HepG2 (cell line): ENCODE data around the gene KRTAP10-10. TPM values are rescaled to one million over a fixed set of nuclear protein-coding genes. Genes with fewer than 3 reads are reported as not detected.

Experiments used
- ARNT2 ChIP-seq: sonication (generic); formaldehyde crosslinking; IDR thresholded peaks from 2 replicates; pipeline ENCODE4 v1.8.0; 2022; ENCODE audit warnings: mild to moderate bottlenecking, low read depth, missing genetic modification reagents, moderate library complexity
- ERF ChIP-seq: IDR thresholded peaks from 2 replicates; pipeline ENCODE4 v1.6.1; 2018; ENCODE audit warnings: missing biosample characterization, missing genetic modification reagents
- ETV5 ChIP-seq: IDR thresholded peaks from 2 replicates; pipeline ENCODE4 v1.6.1; 2018; ENCODE audit warnings: missing biosample characterization, missing genetic modification reagents, inconsistent platforms, borderline replicate concordance
- GTF2F1 ChIP-seq: fragments of 150-350 bp; IDR thresholded peaks from 2 replicates; pipeline ENCODE4 v1.6.1; 2014; ENCODE audit warnings: low read length
- HOXA3 ChIP-seq: sonication (generic); formaldehyde crosslinking; IDR thresholded peaks from 2 replicates; pipeline ENCODE4 v1.5.0; 2020; ENCODE audit warnings: missing genetic modification reagents
- KDM1A ChIP-seq: IDR thresholded peaks from 2 replicates; pipeline ENCODE4 v1.6.1; 2016; ENCODE audit warnings: missing compliant biosample characterization
- KMT2A ChIP-seq: sonication (generic); formaldehyde crosslinking; IDR thresholded peaks from 2 replicates; pipeline ENCODE4 v1.4.0; 2020; ENCODE audit warnings: missing genetic modification reagents
- NPAS2 ChIP-seq: sonication (generic); formaldehyde crosslinking; IDR thresholded peaks from 2 replicates; pipeline ENCODE4 v1.8.0; 2022; ENCODE audit warnings: mild to moderate bottlenecking, missing genetic modification reagents, borderline replicate concordance
- RFXANK ChIP-seq: IDR thresholded peaks from 2 replicates; pipeline ENCODE4 v1.6.1; 2016
- SMAD1 ChIP-seq: sonication (generic); formaldehyde crosslinking; IDR thresholded peaks from 2 replicates; pipeline ENCODE4 v1.4.0; 2020; ENCODE audit warnings: missing genetic modification reagents, low read depth, mild to moderate bottlenecking, borderline replicate concordance
- SP140L ChIP-seq: sonication (generic); formaldehyde crosslinking; IDR thresholded peaks from 2 replicates; pipeline ENCODE4 v1.4.0; 2020; ENCODE audit warnings: missing genetic modification reagents, borderline replicate concordance
- ZBTB20 ChIP-seq: sonication (generic); formaldehyde crosslinking; IDR thresholded peaks from 2 replicates; pipeline ENCODE4 v1.8.1; 2023; ENCODE audit warnings: missing genetic modification reagents, low read depth, mild to moderate bottlenecking, borderline replicate concordance
- ZNF547 ChIP-seq: sonication (generic); formaldehyde crosslinking; IDR thresholded peaks from 2 replicates; pipeline ENCODE4 v1.5.1; 2020; ENCODE audit warnings: mild to moderate bottlenecking, missing genetic modification reagents
- ZNF788 ChIP-seq: sonication (generic); formaldehyde crosslinking; IDR thresholded peaks from 2 replicates; pipeline ENCODE4 v1.5.0; 2020; ENCODE audit warnings: mild to moderate bottlenecking, missing genetic modification reagents, borderline replicate concordance
- ZNF83 ChIP-seq: sonication (generic); formaldehyde crosslinking; IDR thresholded peaks from 2 replicates; pipeline ENCODE4 v1.4.0; 2020; ENCODE audit warnings: missing genetic modification reagents, mild to moderate bottlenecking, borderline replicate concordance
- ZNF891 ChIP-seq: sonication (generic); formaldehyde crosslinking; IDR thresholded peaks from 2 replicates; pipeline ENCODE4 v1.5.0; 2020; ENCODE audit warnings: mild to moderate bottlenecking, missing genetic modification reagents
- polyA plus RNA-seq, 8 experiments: library from polyadenylated mRNA; depleted of rRNA in 3 of 8; stranded (reverse) in 7 of 8; unstranded in 1 of 8; fragments of >200 nt; fragmentation: Illumina TruSeq in 4 of 8; extraction: Trizol in 4 of 8; gene quantifications; 2 replicates each; pipeline versions ENCODE4 v1.2.1 to v1.2.3, GENCODE V29; 2011 to 2016; ENCODE audit warnings: low read depth in 4 of 8, missing spikeins in 1 of 8, mixed read lengths in 1 of 8; ENCODE audit not compliant: insufficient read depth in 1 of 8
- total RNA-seq, 5 experiments: library from RNA; depleted of rRNA; stranded (reverse); fragments of >200 nt; fragmentation: Illumina TruSeq; extraction: Trizol; gene quantifications; 2 replicates each; pipeline ENCODE4 v1.2.3, GENCODE V29; 2016; ENCODE audit warnings: low read depth in 1 of 5
- TF ChIP-seq, protein P1 (sequence below): sonication (generic); formaldehyde crosslinking; IDR thresholded peaks from 2 replicates; pipeline ENCODE4 v1.4.0; 2020; ENCODE audit warnings: mild to moderate bottlenecking, missing genetic modification reagents, borderline replicate concordance
- TF ChIP-seq, protein P2 (sequence below): sonication (generic); formaldehyde crosslinking; IDR thresholded peaks from 2 replicates; pipeline ENCODE4 v1.4.0; 2020; ENCODE audit warnings: missing genetic modification reagents
- TF ChIP-seq, protein P3 (sequence below): sonication (generic); formaldehyde crosslinking; IDR thresholded peaks from 2 replicates; pipeline ENCODE4 v1.5.1; 2020; ENCODE audit warnings: missing genetic modification reagents, mild to moderate bottlenecking, borderline replicate concordance

KRTAP10-10 gene
- total and polyA plus RNA-seq, 2 of the 13 experiments (the other 11 are each of a cell fraction or from before 2014, with no cell fraction given) = not detected

DNA sequence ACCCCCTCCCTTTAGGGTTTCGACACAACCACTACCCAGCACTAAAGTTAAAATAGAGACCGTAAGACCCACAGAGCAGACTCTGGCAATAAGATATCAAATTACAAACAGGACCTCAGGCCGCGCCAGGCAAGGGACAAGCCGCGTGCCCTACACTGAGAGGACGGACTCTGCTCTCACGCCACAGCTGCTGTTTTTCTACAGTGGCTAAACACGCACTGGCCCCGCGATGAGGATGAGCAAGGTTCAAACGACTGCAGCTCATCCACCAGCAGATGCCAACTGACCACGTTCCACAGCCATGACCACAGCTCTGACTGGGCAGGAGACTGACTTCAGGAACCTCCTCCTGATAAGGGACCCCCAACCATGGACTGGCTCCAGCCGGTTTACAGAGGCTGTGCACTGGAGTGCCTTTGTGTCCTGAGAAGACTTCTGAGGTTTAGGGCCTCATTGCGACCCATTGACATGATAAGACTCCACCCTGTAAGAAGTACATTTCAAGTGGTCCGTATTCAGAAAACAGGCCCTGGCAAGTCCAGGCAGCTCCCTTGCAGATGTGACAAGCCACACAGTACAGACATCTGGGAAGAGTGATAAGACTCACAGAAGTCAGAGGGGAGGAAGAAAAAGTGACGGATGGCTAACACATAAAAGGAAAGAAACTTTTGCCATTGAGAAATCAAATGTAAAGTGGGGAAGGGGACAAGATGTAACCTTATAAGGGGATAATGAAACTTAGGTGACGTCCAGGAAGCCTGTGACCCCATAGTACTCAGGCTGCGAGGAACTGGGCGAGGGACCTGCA is 43.4 kb upstream of the KRTAP10-10 start (continued):
- TF ChIP-seq, protein P1, sequence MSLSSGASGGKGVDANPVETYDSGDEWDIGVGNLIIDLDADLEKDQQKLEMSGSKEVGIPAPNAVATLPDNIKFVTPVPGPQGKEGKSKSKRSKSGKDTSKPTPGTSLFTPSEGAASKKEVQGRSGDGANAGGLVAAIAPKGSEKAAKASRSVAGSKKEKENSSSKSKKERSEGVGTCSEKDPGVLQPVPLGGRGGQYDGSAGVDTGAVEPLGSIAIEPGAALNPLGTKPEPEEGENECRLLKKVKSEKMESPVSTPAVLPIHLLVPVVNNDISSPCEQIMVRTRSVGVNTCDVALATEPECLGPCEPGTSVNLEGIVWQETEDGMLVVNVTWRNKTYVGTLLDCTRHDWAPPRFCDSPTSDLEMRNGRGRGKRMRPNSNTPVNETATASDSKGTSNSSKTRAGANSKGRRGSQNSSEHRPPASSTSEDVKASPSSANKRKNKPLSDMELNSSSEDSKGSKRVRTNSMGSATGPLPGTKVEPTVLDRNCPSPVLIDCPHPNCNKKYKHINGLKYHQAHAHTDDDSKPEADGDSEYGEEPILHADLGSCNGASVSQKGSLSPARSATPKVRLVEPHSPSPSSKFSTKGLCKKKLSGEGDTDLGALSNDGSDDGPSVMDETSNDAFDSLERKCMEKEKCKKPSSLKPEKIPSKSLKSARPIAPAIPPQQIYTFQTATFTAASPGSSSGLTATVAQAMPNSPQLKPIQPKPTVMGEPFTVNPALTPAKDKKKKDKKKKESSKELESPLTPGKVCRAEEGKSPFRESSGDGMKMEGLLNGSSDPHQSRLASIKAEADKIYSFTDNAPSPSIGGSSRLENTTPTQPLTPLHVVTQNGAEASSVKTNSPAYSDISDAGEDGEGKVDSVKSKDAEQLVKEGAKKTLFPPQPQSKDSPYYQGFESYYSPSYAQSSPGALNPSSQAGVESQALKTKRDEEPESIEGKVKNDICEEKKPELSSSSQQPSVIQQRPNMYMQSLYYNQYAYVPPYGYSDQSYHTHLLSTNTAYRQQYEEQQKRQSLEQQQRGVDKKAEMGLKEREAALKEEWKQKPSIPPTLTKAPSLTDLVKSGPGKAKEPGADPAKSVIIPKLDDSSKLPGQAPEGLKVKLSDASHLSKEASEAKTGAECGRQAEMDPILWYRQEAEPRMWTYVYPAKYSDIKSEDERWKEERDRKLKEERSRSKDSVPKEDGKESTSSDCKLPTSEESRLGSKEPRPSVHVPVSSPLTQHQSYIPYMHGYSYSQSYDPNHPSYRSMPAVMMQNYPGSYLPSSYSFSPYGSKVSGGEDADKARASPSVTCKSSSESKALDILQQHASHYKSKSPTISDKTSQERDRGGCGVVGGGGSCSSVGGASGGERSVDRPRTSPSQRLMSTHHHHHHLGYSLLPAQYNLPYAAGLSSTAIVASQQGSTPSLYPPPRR = peak; percentile 81; the same call in 1 of the 2 replicates
- peak; percentile 60; the same call in 1 of the 2 replicates for TF ChIP-seq ZBTB20 (CRISPR knock-in tag)
- TF ChIP-seq ARNT2 (CRISPR knock-in tag) = peak; percentile 61
- TF ChIP-seq NPAS2 (CRISPR knock-in tag) = no peak
- TF ChIP-seq HOXA3 (CRISPR knock-in tag) = peak; percentile 95
- TF ChIP-seq, protein P2, sequence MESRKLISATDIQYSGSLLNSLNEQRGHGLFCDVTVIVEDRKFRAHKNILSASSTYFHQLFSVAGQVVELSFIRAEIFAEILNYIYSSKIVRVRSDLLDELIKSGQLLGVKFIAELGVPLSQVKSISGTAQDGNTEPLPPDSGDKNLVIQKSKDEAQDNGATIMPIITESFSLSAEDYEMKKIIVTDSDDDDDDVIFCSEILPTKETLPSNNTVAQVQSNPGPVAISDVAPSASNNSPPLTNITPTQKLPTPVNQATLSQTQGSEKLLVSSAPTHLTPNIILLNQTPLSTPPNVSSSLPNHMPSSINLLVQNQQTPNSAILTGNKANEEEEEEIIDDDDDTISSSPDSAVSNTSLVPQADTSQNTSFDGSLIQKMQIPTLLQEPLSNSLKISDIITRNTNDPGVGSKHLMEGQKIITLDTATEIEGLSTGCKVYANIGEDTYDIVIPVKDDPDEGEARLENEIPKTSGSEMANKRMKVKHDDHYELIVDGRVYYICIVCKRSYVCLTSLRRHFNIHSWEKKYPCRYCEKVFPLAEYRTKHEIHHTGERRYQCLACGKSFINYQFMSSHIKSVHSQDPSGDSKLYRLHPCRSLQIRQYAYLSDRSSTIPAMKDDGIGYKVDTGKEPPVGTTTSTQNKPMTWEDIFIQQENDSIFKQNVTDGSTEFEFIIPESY (CRISPR knock-in tag) = no peak
- peak; percentile 90 for TF ChIP-seq ERF
- TF ChIP-seq ZNF788 (CRISPR knock-in tag) = peak; percentile 90
- TF ChIP-seq RFXANK = no peak
- peak; percentile 73 for TF ChIP-seq ZNF547 (CRISPR knock-in tag)
- TF ChIP-seq GTF2F1 = no peak
- TF ChIP-seq ZNF83 (CRISPR knock-in tag) = 0 out of 2 replicates have a peak, but pooled peaks have one; percentile 36
- peak; percentile 65; the same call in 1 of the 2 replicates for TF ChIP-seq KDM1A (CRISPR knock-in tag)
- TF ChIP-seq, protein P3, sequence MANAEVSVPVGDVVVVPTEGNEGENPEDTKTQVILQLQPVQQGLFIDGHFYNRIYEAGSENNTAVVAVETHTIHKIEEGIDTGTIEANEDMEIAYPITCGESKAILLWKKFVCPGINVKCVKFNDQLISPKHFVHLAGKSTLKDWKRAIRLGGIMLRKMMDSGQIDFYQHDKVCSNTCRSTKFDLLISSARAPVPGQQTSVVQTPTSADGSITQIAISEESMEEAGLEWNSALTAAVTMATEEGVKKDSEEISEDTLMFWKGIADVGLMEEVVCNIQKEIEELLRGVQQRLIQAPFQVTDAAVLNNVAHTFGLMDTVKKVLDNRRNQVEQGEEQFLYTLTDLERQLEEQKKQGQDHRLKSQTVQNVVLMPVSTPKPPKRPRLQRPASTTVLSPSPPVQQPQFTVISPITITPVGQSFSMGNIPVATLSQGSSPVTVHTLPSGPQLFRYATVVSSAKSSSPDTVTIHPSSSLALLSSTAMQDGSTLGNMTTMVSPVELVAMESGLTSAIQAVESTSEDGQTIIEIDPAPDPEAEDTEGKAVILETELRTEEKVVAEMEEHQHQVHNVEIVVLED (CRISPR knock-in tag) = peak; percentile 48; the same call in 1 of the 2 replicates
- TF ChIP-seq KMT2A (CRISPR knock-in tag) = peak; percentile 35; the same call in 1 of the 2 replicates
- TF ChIP-seq SMAD1 (CRISPR knock-in tag) = no peak
- peak; percentile 23; the same call in 1 of the 2 replicates for TF ChIP-seq ETV5 (CRISPR knock-in tag)
- TF ChIP-seq SP140L (CRISPR knock-in tag) = no peak
- TF ChIP-seq ZNF891 (CRISPR knock-in tag) = peak; percentile 56; the same call in 1 of the 2 replicates
